ENCODE data around the gene TRPC3.

TRPC3 gene

GRCh38 chr4:121951521-121952110, at the start of gene TRPC3:
TSS of gene TRPC3 (minus strand) at chr4:121952060. CDS start at chr4:121951680, 380 bp downstream.
- in situ Hi-C loops (cut with HindIII; ENCODE audit: low sequenced_read_pairs) = no loop called here

- in situ Hi-C loops (cut with HindIII; ENCODE audit: low sequenced_read_pairs) = no loop called here
Observed at GRCh38 chr4:122000849-122001248, 49.0 kb upstream of the TRPC3 start.

- in situ Hi-C loops (cut with HindIII; ENCODE audit: low sequenced_read_pairs) = no loop called here
Observed at GRCh38 chr4:121998024-121998423, 46.2 kb upstream of the TRPC3 start.

- in situ Hi-C loops (cut with HindIII; ENCODE audit: low sequenced_read_pairs) = no loop called here
Observed at GRCh38 chr4:121995790-121996537, 44.1 kb upstream of the TRPC3 start.

- in situ Hi-C loops (cut with HindIII; ENCODE audit: low sequenced_read_pairs) = no loop called here
Observed at GRCh38 chr4:121991968-121992367, 40.1 kb upstream of the TRPC3 start.

- in situ Hi-C loops (cut with HindIII; ENCODE audit: low sequenced_read_pairs) = no loop called here
Observed at GRCh38 chr4:121990489-121990888, 38.6 kb upstream of the TRPC3 start.

- in situ Hi-C loops (cut with HindIII; ENCODE audit: low sequenced_read_pairs) = no loop called here
Observed at GRCh38 chr4:121989715-121990114, 37.9 kb upstream of the TRPC3 start.

- in situ Hi-C loops (cut with HindIII; ENCODE audit: low sequenced_read_pairs) = no loop called here
Observed at GRCh38 chr4:121988950-121989349, 37.1 kb upstream of the TRPC3 start.

- in situ Hi-C loops (cut with HindIII; ENCODE audit: low sequenced_read_pairs) = no loop called here
Observed at GRCh38 chr4:121980643-121981042, 28.8 kb upstream of the TRPC3 start.

GRCh38 chr4:121978172-121978516, 26.3 kb upstream of the TRPC3 start:
- in situ Hi-C loops (cut with HindIII; ENCODE audit: low sequenced_read_pairs) = no loop called here

GRCh38 chr4:121977251-121978171, 25.7 kb upstream of the TRPC3 start:
- in situ Hi-C loops (cut with HindIII; ENCODE audit: low sequenced_read_pairs) = no loop called here

GRCh38 chr4:121975784-121976183, 23.9 kb upstream of the TRPC3 start:
- in situ Hi-C loops (cut with HindIII; ENCODE audit: low sequenced_read_pairs) = no loop called here

GRCh38 chr4:121973816-121974215, 22.0 kb upstream of the TRPC3 start:
- in situ Hi-C loops (cut with HindIII; ENCODE audit: low sequenced_read_pairs) = no loop called here

GRCh38 chr4:121968859-121969258, 17.0 kb upstream of the TRPC3 start:
- in situ Hi-C loops (cut with HindIII; ENCODE audit: low sequenced_read_pairs) = no loop called here

- in situ Hi-C loops (cut with HindIII; ENCODE audit: low sequenced_read_pairs) = no loop called here
Observed at GRCh38 chr4:121964958-121965357, 13.1 kb upstream of the TRPC3 start.

GRCh38 chr4:121960818-121961217, 9.0 kb upstream of the TRPC3 start:
- in situ Hi-C loops (cut with HindIII; ENCODE audit: low sequenced_read_pairs) = no loop called here

- in situ Hi-C loops (cut with HindIII; ENCODE audit: low sequenced_read_pairs) = no loop called here
Observed at GRCh38 chr4:121958777-121959176, 6.9 kb upstream of the TRPC3 start.

GRCh38 chr4:121957266-121957665, 5.4 kb upstream of the TRPC3 start:
- in situ Hi-C loops (cut with HindIII; ENCODE audit: low sequenced_read_pairs) = no loop called here

GRCh38 chr4:121953860-121954259, 2.0 kb upstream of the TRPC3 start:
- in situ Hi-C loops (cut with HindIII; ENCODE audit: low sequenced_read_pairs) = no loop called here

GRCh38 chr4:121952290-121952689, 430 bp upstream of the TRPC3 start:
- in situ Hi-C loops (cut with HindIII; ENCODE audit: low sequenced_read_pairs) = no loop called here

- in situ Hi-C loops (cut with HindIII; ENCODE audit: low sequenced_read_pairs) = no loop called here
Observed at GRCh38 chr4:121950680-121951520, 960 bp downstream of the TRPC3 start.
